Astrocyte (in vitro differentiated cells and primary cell): ENCODE data around the gene CPM. TPM values are rescaled to one million over a fixed set of nuclear protein-coding genes. Genes with fewer than 3 reads are reported as not detected.

Experiments used
- DNase-seq: peaks from one replicate; pipeline ENCODE4 v3.0.0-alpha.2; 2010; ENCODE audit warnings: low read depth
- FAIRE-seq: peaks from 2 replicates; lab custom pipeline; 2011; peaks lifted over from hg19 to GRCh38; lab: Jason Lieb, UNC
- H2AFZ ChIP-seq: 2 replicates; pipeline ENCODE4 v1.6.0; 2012; ENCODE audit warnings: low read depth, low read length, inconsistent platforms
- H3K27ac ChIP-seq: 2 replicates; pipeline ENCODE4 v1.5.1; 2011; ENCODE audit warnings: low read depth, low read length, inconsistent platforms
- H3K27me3 ChIP-seq: 2 replicates; pipeline ENCODE4 v1.6.0; 2011; ENCODE audit warnings: low read length, inconsistent platforms; ENCODE audit not compliant: insufficient read depth
- H3K36me3 ChIP-seq: 2 replicates; pipeline ENCODE4 v1.5.1; 2011; ENCODE audit warnings: low read length, inconsistent platforms; ENCODE audit not compliant: insufficient read depth
- H3K4me1 ChIP-seq: 2 replicates; pipeline ENCODE4 v1.5.1; 2011; ENCODE audit warnings: low read length, inconsistent platforms; ENCODE audit not compliant: insufficient read depth
- H3K4me2 ChIP-seq: 2 replicates; pipeline ENCODE4 v1.6.0; 2012; ENCODE audit warnings: low read length, inconsistent platforms
- H3K4me3 ChIP-seq: 2 replicates; pipeline ENCODE4 v1.5.1; 2011; ENCODE audit warnings: low read depth, mild to moderate bottlenecking, low read length, inconsistent platforms; ENCODE audit not compliant: insufficient read depth
- H3K79me2 ChIP-seq: 2 replicates; pipeline ENCODE4 v1.6.0; 2012; ENCODE audit warnings: mild to moderate bottlenecking, low read length, inconsistent platforms; ENCODE audit not compliant: insufficient read depth
- H3K9ac ChIP-seq: 2 replicates; pipeline ENCODE4 v1.6.0; 2012; ENCODE audit warnings: mild to moderate bottlenecking, low read length, inconsistent platforms
- H3K9me3 ChIP-seq: 2 replicates; pipeline ENCODE4 v1.5.1; 2012; ENCODE audit warnings: low read depth, mild to moderate bottlenecking, low read length, inconsistent platforms; ENCODE audit not compliant: insufficient read depth
- H4K20me1 ChIP-seq: 2 replicates; pipeline ENCODE4 v1.6.0; 2012; ENCODE audit warnings: low read length, inconsistent platforms; ENCODE audit not compliant: insufficient read depth
- H3K27ac Mint-ChIP-seq: one replicate; pipeline ENCODE4 v1.8.0; 2021; ENCODE audit warnings: mild to moderate bottlenecking, mixed read lengths; ENCODE audit not compliant: unreplicated experiment
- H3K27me3 Mint-ChIP-seq: one replicate; pipeline ENCODE4 v1.8.0; 2021; ENCODE audit warnings: low read depth, mixed read lengths; ENCODE audit not compliant: unreplicated experiment
- H3K36me3 Mint-ChIP-seq: one replicate; pipeline ENCODE4 v1.8.0; 2021; ENCODE audit warnings: low read depth, mixed read lengths; ENCODE audit not compliant: unreplicated experiment
- H3K4me1 Mint-ChIP-seq: one replicate; pipeline ENCODE4 v1.8.0; 2021; ENCODE audit warnings: low read depth, mixed read lengths; ENCODE audit not compliant: unreplicated experiment
- H3K4me3 Mint-ChIP-seq: one replicate; pipeline ENCODE4 v1.8.0; 2021; ENCODE audit warnings: mild to moderate bottlenecking, moderate library complexity, mixed read lengths; ENCODE audit not compliant: unreplicated experiment
- H3K9me3 Mint-ChIP-seq: one replicate; pipeline ENCODE4 v1.8.0; 2021; ENCODE audit warnings: mild to moderate bottlenecking, mixed read lengths; ENCODE audit not compliant: unreplicated experiment
- EZH2 ChIP-seq: IDR thresholded peaks from 2 replicates; pipeline ENCODE4 v1.6.1; 2012; ENCODE audit warnings: mild to moderate bottlenecking, low read length, inconsistent platforms; ENCODE audit not compliant: insufficient read depth
- total RNA-seq: library from RNA; stranded (reverse); gene quantifications from 2 replicates; pipeline ENCODE4 v1.2.1, GENCODE V29; 2021
- TF ChIP-seq, protein P1 (sequence below): IDR thresholded peaks from 2 replicates; pipeline ENCODE4 v1.5.1; 2011; ENCODE audit warnings: low read depth, mild to moderate bottlenecking, inconsistent platforms, low read length, moderate library complexity; ENCODE audit not compliant: insufficient read depth

The CPM gene
- total RNA-seq, 1 donor from 2014 or later: 2.7 TPM

DNA sequence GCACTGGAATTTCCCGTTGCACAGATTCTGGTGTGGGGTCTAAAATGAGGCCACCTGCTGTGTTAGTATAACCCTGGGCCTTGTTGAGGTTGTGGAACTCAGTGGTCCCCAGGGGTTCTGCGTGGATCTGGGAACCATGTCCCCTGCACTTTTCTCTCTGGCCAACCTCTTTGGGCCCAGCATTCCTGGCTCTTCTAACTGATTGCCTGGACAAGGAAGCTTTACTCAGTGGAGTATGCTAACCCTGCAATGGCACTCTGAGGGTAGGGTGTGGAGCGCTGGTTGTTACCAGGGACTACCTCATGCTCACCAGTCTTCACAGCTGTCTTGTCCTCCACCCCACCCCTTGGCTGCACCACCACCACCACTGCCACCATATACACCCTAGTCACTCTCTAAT is 39.2 kb downstream of the CPM start:
- peak overlapping the region; percentile 43 for H3K27ac Mint-ChIP-seq
- Histone ChIP-seq H3K79me2 (no peaks in the 10 kb centered on the region), H3K4me2 (no peak overlapping the region), H3K36me3 (no peaks in the 10 kb centered on the region), H3K4me3 (no peak overlapping the region), H3K9me3 (no peaks in the 10 kb centered on the region), H3K4me1 (peaks cover 14% of the 10 kb centered on the region), H3K27ac (no peak overlapping the region), H3K27me3 (no peaks in the 10 kb centered on the region), H3K9ac (no peak overlapping the region), H2AFZ (no peak overlapping the region), H4K20me1 (no peaks in the 10 kb centered on the region)
- FAIRE-seq (no peak), DNase-seq (no peak)
- no peak for TF ChIP-seq EZH2
- TF ChIP-seq, protein P1, sequence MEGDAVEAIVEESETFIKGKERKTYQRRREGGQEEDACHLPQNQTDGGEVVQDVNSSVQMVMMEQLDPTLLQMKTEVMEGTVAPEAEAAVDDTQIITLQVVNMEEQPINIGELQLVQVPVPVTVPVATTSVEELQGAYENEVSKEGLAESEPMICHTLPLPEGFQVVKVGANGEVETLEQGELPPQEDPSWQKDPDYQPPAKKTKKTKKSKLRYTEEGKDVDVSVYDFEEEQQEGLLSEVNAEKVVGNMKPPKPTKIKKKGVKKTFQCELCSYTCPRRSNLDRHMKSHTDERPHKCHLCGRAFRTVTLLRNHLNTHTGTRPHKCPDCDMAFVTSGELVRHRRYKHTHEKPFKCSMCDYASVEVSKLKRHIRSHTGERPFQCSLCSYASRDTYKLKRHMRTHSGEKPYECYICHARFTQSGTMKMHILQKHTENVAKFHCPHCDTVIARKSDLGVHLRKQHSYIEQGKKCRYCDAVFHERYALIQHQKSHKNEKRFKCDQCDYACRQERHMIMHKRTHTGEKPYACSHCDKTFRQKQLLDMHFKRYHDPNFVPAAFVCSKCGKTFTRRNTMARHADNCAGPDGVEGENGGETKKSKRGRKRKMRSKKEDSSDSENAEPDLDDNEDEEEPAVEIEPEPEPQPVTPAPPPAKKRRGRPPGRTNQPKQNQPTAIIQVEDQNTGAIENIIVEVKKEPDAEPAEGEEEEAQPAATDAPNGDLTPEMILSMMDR: no peak
- H3K4me3 Mint-ChIP-seq: no peak overlapping the region
- H3K36me3 Mint-ChIP-seq: peaks cover 3% of the 10 kb centered on the region
- peaks cover 3% of the 10 kb centered on the region for H3K9me3 Mint-ChIP-seq
- H3K27me3 Mint-ChIP-seq: no peaks in the 10 kb centered on the region
- peaks cover 13% of the 10 kb centered on the region for H3K4me1 Mint-ChIP-seq

DNA sequence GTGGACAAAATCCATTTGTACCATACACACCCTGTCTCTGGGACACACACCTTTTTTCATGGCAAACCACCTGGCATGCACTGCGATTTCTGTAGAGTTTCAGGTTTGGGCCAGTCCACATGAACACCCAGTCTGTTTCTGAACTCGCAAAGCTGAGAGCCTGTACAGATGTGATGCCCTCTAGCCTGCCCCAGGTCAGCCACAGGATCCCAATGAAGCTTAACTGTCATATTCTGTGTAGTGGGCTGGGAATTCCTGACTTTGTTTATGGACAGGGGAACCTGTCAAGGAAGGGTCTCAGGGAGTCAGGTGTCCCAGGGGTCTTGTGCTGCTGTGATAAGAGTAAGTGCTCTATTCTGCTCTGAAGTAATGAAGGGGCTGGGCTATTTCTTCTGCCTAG is 39.8 kb downstream of the CPM start:
- H3K27ac ChIP-seq: no peak overlapping the region
- no peaks in the 10 kb centered on the region for H4K20me1 ChIP-seq
- H3K27ac Mint-ChIP-seq: no peak overlapping the region
- H3K9ac ChIP-seq: no peak overlapping the region
- H3K79me2 ChIP-seq: no peaks in the 10 kb centered on the region
- H3K4me3 Mint-ChIP-seq: no peak overlapping the region
- FAIRE-seq (no peak), DNase-seq (no peak)
- H3K4me2 ChIP-seq: no peak overlapping the region
- no peaks in the 10 kb centered on the region for H3K36me3 ChIP-seq
- H3K27me3 ChIP-seq: no peaks in the 10 kb centered on the region
- no peaks in the 10 kb centered on the region for H3K27me3 Mint-ChIP-seq
- no peaks in the 10 kb centered on the region for H3K9me3 ChIP-seq
- no peak overlapping the region for H2AFZ ChIP-seq
- no peak for TF ChIP-seq EZH2
- TF ChIP-seq, protein P1: no peak
- peaks cover 14% of the 10 kb centered on the region for H3K4me1 ChIP-seq
- H3K4me1 Mint-ChIP-seq: peaks cover 13% of the 10 kb centered on the region
- H3K4me3 ChIP-seq: no peak overlapping the region
- peaks cover 3% of the 10 kb centered on the region for H3K9me3 Mint-ChIP-seq
- peaks cover 3% of the 10 kb centered on the region for H3K36me3 Mint-ChIP-seq

DNA sequence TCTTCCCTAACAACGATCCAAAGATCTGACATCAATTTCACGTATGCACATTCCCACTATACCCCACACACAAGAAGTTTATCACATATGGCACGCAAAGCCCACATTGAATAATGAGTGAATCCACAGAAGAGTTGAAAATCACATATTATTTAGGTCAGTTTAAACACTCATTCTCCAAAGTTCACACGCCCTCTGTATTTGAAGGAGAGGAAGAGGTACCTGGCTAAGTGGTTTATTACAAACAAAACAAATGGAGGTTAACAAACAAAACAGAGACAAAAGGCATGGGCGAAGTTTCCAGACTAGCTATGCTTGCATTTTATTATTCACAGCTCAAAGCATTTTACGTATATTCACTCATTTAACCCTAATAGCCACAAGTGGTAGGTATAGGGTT is 41.8 kb downstream of the CPM start:
- Histone ChIP-seq H2AFZ (no peak overlapping the region), H3K36me3 (no peaks in the 10 kb centered on the region), H3K79me2 (no peaks in the 10 kb centered on the region), H3K27ac (no peak overlapping the region), H3K9ac (no peak overlapping the region), H3K27me3 (no peaks in the 10 kb centered on the region), H3K4me3 (no peak overlapping the region), H4K20me1 (no peaks in the 10 kb centered on the region), H3K4me1 (no peaks in the 10 kb centered on the region), H3K9me3 (no peaks in the 10 kb centered on the region), H3K4me2 (no peak overlapping the region)
- peaks cover 3% of the 10 kb centered on the region for H3K36me3 Mint-ChIP-seq
- H3K27me3 Mint-ChIP-seq: no peaks in the 10 kb centered on the region
- FAIRE-seq: no peak
- no peak overlapping the region for H3K27ac Mint-ChIP-seq
- H3K4me3 Mint-ChIP-seq: no peak overlapping the region
- H3K9me3 Mint-ChIP-seq: peaks cover 3% of the 10 kb centered on the region
- no peak for DNase-seq
- H3K4me1 Mint-ChIP-seq: peaks cover 4% of the 10 kb centered on the region
- no peak for TF ChIP-seq EZH2
- TF ChIP-seq, protein P1: no peak
